ENCODE results near the gene STAT5A. TPM values are rescaled to one million over a fixed set of nuclear protein-coding genes. Genes with fewer than 3 reads are reported as not detected.
A peak's percentile ranks its signal among the peaks of the same experiment; 100 is the strongest.
"Not testable (repeated sequence)": the region's sequence is repeated elsewhere in the genome, so short reads cannot be mapped to it uniquely, and the experiment has no call there.

The STAT5A gene
- total and polyA plus RNA-seq, 12 donors: 12.0 to 169 (median 81.2) TPM

GRCh38 chr17:42252597-42253550 lies 35.4 kb upstream of the STAT5A start:
- DNase-seq: no peak
- no peak overlapping the region for H3K4me3 ChIP-seq
- H3K27ac ChIP-seq: peak overlapping the region; percentile 8 to 78 (median 63)
- 29 to 38% (median 33%) methylated on average over 4 of the region's 4 CpGs for WGBS, 4 donors
- H3K27me3 ChIP-seq: no peaks in the 10 kb centered on the region
- no peaks in the 10 kb centered on the region for H3K36me3 ChIP-seq (replicated peaks in 1 of 2)
- TF ChIP-seq POLR2A (IDR thresholded peaks at IDR 0.05) (no peak), CTCF (IDR thresholded peaks at IDR 0.05) (no peak)
- intact Hi-C loops (cut with DNase I): no loop called here
- peaks cover 32 to 79% of the 10 kb centered on the region in 2 donors for H3K4me1 ChIP-seq (replicated peaks in 1 of 2)
- H3K9me3 ChIP-seq (replicated peaks in 1 of 3): no peaks in the 10 kb centered on the region

- intact Hi-C loops (cut with DNase I): no loop called here
These were observed 34.7 kb upstream of the STAT5A start for GRCh38 chr17:42253578-42253977.

GRCh38 chr17:42255445-42255844 lies 32.9 kb upstream of the STAT5A start:
- intact Hi-C loops (cut with DNase I): no loop called here
- no peaks in the 10 kb centered on the region for H3K36me3 ChIP-seq (replicated peaks in 1 of 2)
- H3K4me3 ChIP-seq: no peak overlapping the region
- H3K9me3 ChIP-seq (replicated peaks in 1 of 3): no peaks in the 10 kb centered on the region
- H3K27ac ChIP-seq: peak overlapping the region in 4 of 5 donors; percentile 61 to 80 (median 72)
- DNase-seq: no peak
- TF ChIP-seq CTCF (IDR thresholded peaks at IDR 0.05) (no peak), POLR2A (IDR thresholded peaks at IDR 0.05) (no peak)
- WGBS, 4 donors: 92 to 98% (median 95%) methylated on average over 8 of the region's 8 CpGs
- peaks cover 16 to 54% of the 10 kb centered on the region in 2 donors for H3K4me1 ChIP-seq (replicated peaks in 1 of 2)
- no peaks in the 10 kb centered on the region for H3K27me3 ChIP-seq

More at GRCh38 chr17:42253578-42253977, 34.7 kb upstream of the STAT5A start:
- DNase-seq: peak in 6 of 7 donors; percentile 65 to 85 (median 80)
- WGBS, 4 donors: 60 to 71% (median 67%) methylated on average over 5 of the region's 5 CpGs
- Histone ChIP-seq H3K9me3 (replicated peaks in 1 of 3) (no peaks in the 10 kb centered on the region), H3K27ac (peak overlapping the region; percentile 8 to 80 (median 66)), H3K36me3 (replicated peaks in 1 of 2) (no peaks in the 10 kb centered on the region), H3K27me3 (no peaks in the 10 kb centered on the region), H3K4me3 (no peak overlapping the region), H3K4me1 (replicated peaks in 1 of 2) (peaks cover 26 to 72% of the 10 kb centered on the region in 2 donors)
- no peak for TF ChIP-seq CTCF (IDR thresholded peaks at IDR 0.05)
- no peak for TF ChIP-seq POLR2A (IDR thresholded peaks at IDR 0.05)

- Histone ChIP-seq H3K4me1 (replicated peaks in 1 of 2) (peaks cover under 1 to 8% of the 10 kb centered on the region in 2 donors), H3K27me3 (no peaks in the 10 kb centered on the region), H3K9me3 (replicated peaks in 1 of 3) (no peaks in the 10 kb centered on the region), H3K4me3 (no peak overlapping the region), H3K27ac (no peak overlapping the region), H3K36me3 (replicated peaks in 1 of 2) (no peaks in the 10 kb centered on the region)
- intact Hi-C loops (cut with DNase I): no loop called here
- DNase-seq: no peak
- TF ChIP-seq POLR2A (IDR thresholded peaks at IDR 0.05) (no peak), CTCF (IDR thresholded peaks at IDR 0.05) (no peak)
- 88 to 93% (median 91%) methylated on average over 6 of the region's 6 CpGs for WGBS, 4 donors
These were observed 28.0 kb upstream of the STAT5A start for GRCh38 chr17:42260318-42260717.

- H3K9me3 ChIP-seq (replicated peaks in 1 of 3); DNase-seq; H3K36me3 ChIP-seq (replicated peaks in 1 of 2); H3K27ac ChIP-seq; intact Hi-C loops (cut with DNase I); H3K27me3 ChIP-seq; H3K4me3 ChIP-seq: not testable (repeated sequence)
- H3K4me1 ChIP-seq (replicated peaks in 1 of 2): peaks cover 0 to 12% of the 10 kb centered on the region in 2 donors
- 95% methylated on average over 3 of the region's 4 CpGs; no CpG with 5 or more reads in 3 of the 4 donors for WGBS, 4 donors
These were observed 23.9 kb upstream of the STAT5A start for GRCh38 chr17:42264366-42264765.
